GM21576 (cell line): ENCODE results near the gene CFAP97D1.

ENCODE experiments used
- ATAC-seq: cut with Tn5 transposase; IDR thresholded peaks from one replicate; pipeline ENCODE4 v1.9.1; 2021; ENCODE audit warnings: mild to moderate bottlenecking, moderate library complexity; ENCODE audit not compliant: unreplicated experiment

The CFAP97D1 gene

DNA sequence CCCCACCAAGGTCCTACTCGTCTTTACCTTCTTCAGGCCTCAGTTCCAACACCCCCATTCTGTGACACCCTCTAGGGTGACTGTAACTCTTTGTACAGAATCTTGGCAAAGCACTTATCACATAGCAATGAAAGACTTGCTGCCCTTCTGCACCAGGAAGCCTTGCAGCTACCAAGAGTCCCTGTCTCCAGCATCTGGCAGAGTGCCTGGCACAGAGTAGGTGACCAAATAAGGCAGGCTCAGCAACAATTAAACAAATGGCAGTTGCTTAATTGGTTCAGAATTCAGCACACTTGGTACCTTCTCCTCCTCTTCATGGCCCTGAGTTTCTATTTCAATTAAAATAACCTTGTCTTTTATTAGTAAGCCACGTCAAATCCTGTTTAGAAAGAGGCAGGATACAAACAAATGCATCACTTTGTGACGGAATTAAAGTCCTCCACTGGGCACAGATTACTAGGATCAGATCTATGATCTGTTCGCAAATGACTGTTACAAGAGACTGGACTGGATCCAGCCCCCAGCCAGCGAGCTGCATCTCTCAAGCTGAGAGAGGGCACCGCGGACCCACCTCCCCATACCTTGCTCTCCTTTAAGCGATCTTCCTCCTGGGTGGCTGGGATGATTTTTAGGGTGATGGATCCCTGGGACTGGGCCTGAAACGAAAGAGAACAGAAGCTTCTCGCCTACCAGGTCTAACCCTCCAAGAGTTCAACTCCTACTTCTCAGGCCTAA, 43.3 kb downstream of the CFAP97D1 start:
- ATAC-seq: no peak

GRCh38 chr17:43825567-43825966, 45.3 kb downstream of the CFAP97D1 start:
- ATAC-seq: no peak

DNA sequence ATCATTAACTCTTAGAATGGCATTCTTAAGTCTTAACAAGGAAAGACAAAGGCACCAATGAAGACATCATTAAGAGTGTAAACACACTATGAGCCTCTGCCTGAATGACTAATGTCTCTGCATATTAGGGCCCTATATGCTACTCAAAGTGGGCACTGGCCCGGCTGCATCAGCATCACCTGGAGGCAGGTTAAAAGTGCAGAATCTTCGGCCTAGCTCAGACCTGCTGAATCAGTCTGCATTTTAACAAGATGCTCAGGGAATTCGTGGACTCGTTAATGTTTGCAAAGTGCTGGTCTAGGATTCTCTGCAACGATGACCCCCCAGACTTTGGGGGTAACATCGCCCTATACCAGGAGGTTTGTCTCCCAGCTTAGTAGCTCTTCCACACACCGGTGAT, 46.0 kb downstream of the CFAP97D1 start:
- ATAC-seq: no peak

GRCh38 chr17:43827596-43827995, 47.4 kb downstream of the CFAP97D1 start:
- no peak for ATAC-seq

- no peak for ATAC-seq
These were observed 49.5 kb downstream of the CFAP97D1 start for GRCh38 chr17:43829738-43830137.

DNA sequence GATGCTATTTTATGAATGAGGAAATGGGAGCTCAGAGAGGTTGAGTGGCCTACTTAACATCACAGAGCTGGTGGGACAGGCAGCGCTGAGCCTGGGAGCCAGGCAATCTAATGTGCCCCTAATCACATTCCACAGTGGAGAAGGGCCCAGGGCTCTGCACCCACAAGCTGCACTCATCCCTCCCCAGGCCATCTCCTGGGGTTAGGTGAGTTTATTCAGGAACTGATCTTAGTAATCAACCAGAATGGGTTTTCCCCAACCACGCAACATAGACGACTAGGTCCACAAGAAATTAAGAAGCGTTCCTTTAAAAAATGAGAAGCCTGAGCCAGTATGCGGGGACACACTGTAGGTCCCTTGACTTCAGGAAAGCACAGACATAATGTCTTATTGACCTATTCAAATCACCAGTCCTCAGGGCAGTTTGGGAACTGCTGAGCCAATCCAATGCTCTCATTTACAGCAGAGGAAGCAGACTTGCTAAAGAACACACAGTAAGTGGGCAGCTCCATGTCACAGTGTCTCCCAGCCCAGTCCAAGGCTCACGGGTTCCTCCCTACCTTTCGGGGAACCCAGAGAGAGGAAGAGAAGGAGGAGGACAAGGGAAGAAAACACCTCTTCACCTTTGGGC, 50.4 kb downstream of the CFAP97D1 start:
- no peak for ATAC-seq

- no peak for ATAC-seq
These were observed 51.4 kb downstream of the CFAP97D1 start for GRCh38 chr17:43831633-43832032.

DNA sequence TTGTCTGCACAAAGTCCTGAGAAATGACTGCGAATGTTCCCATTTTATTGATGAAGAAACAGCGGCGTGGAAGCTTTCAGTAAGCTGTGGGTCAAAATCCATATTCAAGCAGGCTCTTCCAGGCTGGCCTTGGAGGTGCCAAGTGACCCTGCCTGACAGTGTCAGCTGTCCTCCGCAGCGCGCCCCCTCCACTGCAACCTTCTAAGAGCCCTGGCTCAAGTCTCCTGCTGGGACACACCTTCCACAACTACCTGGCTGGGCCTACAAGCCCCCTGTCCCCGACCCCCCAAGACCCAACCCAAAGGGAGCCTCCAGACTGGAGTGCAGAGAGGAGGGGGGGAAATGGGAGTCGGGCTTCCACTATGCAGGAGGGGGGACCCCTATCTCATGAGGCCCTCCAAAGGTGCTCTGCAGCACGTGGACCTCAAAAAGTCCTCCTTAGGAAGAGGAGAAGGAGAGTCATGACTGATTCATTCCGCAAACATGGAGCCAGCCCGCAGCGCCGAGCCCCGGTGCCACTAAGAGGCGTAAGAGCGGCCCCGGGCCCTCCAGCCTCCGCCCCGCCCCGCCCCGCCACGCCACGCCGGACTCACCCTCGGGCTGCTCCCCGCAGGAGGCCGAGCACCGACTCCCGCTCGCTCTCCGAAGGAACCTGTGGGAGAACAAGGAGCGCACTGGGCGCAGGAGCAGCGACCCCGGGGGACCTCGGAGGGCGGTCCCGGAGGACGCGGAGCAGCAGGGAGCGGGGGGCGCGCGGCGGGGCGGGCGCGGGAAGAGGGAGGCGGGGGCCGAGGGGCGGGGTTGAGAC, 52.1 kb downstream of the CFAP97D1 start:
- ATAC-seq: no peak

GRCh38 chr17:43832976-43833829, 53.0 kb downstream of the CFAP97D1 start, which contains the start of gene MPP3:
TSS of gene MPP3 (minus strand) at chr17:43833146. CDS start at chr17:43831906, 1,240 bp downstream.
- ATAC-seq: no peak

GRCh38 chr17:43834106-43834505, 53.9 kb downstream of the CFAP97D1 start:
- ATAC-seq: no peak
